ENCODE data around the gene IL9.
A peak's percentile ranks its signal among the peaks of the same experiment; 100 is the strongest.

IL9 gene

GRCh38 chr5:135891268-135891667, 4.4 kb downstream of the IL9 start:
- no peak for DNase-seq (ENCODE audit: low spot score)

- no peak for DNase-seq (ENCODE audit: low spot score)
Observed at GRCh38 chr5:135890867-135891266, 4.8 kb downstream of the IL9 start.

DNA sequence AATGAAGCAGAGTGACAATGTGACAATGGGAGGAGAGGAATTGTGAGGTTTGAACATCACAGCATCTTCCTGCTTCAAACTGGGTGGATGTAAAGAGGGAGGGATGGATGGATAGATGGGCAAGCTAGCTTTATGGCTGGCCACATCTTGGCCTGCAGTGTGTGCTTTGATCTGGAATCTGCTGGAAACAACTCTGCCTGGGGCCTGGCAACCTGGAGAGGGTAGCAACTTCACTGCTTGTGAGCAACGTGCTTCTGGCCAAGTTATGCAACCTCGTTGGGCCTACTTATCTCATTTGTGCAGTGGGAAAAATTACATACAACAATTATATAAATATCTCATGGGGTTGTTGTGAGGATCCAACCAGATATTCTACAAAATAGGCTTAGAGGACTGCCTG, 5.3 kb downstream of the IL9 start:
- no peak for DNase-seq (ENCODE audit: low spot score)

DNA sequence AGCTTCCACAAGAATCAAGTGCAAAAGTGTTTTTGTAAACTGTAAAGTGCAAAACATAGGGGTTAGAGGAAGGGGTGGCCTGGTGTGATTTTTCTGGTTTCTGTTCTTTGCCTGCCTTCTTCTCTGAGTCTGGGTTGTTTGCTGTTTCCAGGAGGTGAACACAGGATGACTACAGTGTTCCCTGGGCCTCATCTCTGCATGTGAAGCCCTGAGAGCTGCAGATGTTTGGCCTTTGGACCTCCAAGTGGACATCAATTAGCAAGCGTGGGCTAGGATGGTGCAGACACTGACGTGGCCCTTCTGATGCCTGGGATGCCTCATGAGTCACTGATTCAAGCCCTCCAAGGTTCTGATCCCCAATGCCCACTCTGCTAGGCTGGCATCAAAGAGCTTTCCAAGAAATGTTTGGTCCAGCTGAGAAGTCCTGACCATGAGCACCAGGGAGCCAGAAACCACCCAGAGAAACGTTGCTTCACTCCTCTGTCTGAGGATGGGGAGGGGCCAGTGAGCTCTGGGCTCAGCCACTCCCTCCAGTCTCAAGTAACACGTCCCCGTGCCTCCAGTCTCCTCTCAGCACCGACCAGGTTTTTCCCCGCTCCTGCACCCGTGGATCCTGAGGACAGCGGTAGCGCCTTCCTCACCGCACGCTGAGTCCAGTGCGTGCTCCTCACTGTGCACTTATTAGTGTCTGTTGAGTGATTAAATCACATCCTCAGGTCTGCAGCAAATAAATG, 7.6 kb downstream of the IL9 start:
- DNase-seq (ENCODE audit: low spot score), result peak; percentile 51

GRCh38 chr5:135887447-135887864, 8.2 kb downstream of the IL9 start:
- DNase-seq (ENCODE audit: low spot score), result peak; percentile 80

GRCh38 chr5:135886136-135886535, 9.5 kb downstream of the IL9 start:
- DNase-seq (ENCODE audit: low spot score), result no peak

GRCh38 chr5:135885031-135885430, 10.6 kb downstream of the IL9 start:
- DNase-seq (ENCODE audit: low spot score), result no peak

GRCh38 chr5:135883441-135883840, 12.2 kb downstream of the IL9 start:
- no peak for DNase-seq (ENCODE audit: low spot score)

DNA sequence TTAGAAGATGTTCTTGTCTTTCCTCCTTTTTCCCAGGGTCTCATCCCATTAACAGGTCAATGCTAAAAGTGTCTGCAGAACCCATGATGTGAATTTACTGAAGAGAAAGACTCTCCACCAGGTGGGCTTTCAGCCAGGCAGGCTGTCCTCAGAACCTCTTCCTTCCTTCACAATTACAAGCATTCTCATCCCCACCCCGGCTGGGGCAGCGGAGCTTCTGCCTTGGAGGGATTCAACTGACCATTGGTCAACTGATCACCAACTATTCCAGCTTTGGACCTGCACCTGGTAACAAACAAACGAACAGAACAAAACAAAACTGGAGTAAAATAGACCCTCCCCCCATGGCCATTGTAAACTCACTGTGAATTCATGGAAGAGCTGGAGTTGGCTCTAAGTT, 12.6 kb downstream of the IL9 start:
- DNase-seq (ENCODE audit: low spot score), result no peak

DNA sequence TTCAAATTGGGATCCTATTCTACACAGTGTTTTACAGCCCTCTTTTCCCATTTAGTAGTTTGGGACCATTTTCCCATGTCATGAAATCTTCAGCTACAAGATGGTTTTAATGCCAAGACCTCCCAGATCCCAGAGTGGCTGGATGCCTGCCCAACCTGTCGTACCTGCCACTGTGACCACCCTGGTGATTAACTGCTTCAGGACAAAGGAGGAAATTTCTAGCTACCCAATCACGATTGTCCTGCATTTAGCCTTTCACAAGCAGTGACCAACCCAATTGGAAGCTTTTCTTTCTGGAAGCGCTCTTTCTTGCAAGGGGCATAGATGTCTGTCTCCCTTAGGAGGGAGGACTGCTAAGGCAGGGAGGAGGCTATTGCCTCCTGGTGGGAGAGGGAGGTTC, 13.8 kb downstream of the IL9 start:
- no peak for DNase-seq (ENCODE audit: low spot score)

DNA sequence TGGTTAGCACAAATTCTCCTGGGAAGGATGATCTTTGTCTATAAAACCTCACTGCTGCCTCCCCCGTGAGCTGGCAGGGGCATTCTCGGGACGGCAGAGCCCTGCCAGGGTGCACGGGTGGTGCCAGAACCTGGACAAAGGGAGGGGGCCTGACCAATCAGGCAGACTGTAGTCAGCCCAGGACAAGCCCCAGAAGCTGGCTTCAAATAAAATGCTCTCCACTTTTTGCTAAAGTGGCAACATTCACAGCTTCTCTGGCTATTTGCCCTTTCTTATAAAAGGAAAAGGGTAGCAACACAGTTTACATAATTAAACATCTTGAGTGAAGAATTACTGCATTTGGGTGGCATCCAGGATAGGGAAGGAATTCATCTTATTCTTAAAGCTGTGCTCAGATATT, 14.4 kb downstream of the IL9 start:
- DNase-seq (ENCODE audit: low spot score), result no peak

- no peak for DNase-seq (ENCODE audit: low spot score)
Observed at GRCh38 chr5:135880801-135881200, 14.8 kb downstream of the IL9 start.

GRCh38 chr5:135880278-135880677, 15.4 kb downstream of the IL9 start:
- peak; percentile 19 for DNase-seq (ENCODE audit: low spot score)

DNA sequence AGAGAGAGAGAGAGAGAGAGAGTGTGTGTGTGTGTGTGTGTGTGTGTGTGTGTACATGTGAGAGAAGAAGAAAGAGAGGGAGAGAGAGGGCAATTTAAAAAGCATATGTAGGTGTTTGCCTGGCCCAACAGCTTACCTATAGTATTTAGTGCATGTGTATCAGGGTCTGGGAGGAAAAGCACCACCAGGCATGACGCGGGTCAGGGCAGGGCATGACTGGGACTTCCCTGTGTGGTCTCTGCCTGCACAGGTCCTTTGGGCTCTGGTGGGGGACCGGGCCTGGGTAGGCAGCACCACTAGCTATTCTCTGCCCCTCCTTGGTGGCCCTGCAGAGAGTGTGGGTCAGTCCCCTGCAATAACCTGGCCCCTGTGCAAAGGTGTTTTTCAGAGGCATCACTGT, 16.1 kb downstream of the IL9 start:
- DNase-seq (ENCODE audit: low spot score), result no peak

DNA sequence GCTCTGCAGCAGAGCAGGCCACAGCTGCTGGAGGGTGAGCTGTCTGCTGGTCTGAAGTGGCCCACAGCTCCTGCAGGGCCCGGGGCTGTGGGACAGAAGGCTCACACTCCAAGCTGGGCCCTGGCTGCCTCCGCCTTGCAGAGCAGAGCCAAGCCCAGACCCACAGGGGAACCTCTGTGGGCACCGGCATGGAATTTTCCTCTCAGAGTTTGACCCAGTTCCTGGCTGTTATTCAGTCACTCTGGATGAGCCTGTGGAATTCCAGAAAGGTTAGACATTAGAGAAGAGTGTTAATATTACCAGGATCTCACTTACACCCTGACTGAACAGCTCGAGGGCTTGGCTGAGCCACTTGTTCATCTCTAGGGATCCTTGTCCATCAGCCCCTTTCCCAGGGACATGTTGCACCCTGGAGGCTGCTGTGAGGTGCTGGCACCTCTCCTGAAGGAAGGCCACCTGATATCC, 17.5 kb downstream of the IL9 start:
- DNase-seq (ENCODE audit: low spot score), result peak; percentile 45

DNA sequence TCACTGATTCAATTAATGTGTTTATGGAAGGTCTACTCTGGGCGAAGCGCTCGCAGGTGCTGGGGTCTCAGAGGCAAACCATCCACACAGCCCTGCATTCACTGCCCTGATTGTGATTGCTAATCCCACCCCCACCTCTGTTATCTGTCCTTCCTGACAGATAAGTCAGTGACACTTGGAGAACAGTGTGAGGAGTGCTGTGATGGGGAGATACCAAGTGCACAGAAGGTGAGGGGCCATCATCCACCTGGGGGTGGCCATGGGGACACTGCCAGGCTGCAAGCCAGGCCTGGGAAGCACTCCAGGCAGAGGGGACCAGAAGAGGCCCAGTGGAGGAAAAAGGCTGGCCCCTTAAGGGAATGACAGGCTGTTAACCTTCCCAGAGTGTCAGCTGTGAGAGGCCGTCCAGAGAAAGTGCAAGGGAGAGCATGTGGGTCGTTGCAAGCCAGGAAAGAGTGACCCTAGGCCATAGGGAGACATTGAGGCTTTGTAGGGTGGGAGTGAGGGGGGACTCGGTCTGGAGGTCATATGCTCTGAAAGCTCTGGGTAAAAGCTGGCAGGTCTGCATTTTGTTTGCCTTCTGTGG, 18.0 kb downstream of the IL9 start:
- no peak for DNase-seq (ENCODE audit: low spot score)

DNA sequence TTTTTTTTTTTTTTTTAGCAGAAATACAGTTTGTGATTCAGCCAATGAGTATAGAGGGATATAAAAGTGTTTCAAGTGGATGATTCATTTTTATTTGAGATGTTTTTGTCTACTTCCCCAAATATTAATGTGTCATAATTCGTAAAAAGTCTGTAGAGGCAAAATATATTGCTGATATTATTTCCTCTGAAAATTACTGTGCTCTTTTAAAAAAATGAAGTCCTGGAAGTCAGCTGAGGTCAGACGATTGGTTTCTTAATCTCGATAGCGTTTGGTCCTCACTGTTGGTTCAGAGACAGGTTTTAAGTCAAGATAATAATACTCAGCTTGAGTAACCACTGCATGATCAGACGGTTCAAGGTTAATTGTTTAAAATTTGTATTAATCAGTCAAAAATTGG, 19.5 kb downstream of the IL9 start:
- no peak for DNase-seq (ENCODE audit: low spot score)

DNA sequence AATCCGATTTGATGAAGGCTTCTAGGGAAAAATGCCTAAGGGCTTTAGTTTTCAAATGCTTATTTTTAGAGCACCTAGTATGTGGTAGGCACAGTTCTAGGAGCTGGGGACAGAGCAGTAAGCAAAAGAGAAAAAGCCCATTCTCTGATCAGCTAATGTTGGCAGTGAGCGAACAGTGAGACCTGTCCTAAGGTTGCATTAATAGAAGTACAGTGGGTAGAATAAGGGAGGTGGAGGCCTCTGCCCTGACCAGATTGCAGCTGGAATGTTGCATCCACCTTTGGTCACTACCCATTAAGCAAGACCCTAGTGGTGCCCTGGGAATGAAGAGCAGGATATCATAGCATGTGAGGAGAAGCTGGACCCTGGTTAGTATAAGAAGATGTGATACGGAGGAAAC, 20.1 kb downstream of the IL9 start:
- DNase-seq (ENCODE audit: low spot score), result no peak

DNA sequence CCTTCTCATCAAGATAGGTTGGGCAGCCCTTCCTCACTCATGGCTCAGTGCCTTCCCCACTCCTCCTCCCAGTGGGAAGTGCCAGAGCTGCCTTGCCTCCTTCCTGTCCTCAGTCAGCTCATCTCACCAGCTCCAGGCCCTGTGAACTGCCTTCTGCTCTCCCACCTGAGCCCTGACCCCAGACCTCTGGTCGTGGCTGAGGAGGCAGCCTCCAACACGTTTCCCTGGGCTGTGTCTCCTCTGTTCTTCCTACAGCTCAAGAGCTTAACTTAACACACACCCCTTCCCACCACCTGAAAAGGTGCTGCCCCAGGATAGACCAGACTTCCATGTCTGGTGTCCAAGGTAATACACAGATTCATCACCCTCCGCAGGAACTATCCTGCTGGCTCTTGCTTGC, 21.2 kb downstream of the IL9 start:
- DNase-seq (ENCODE audit: low spot score), result no peak

- no peak for DNase-seq (ENCODE audit: low spot score)
Observed at GRCh38 chr5:135873831-135874230, 21.8 kb downstream of the IL9 start.

- no peak for DNase-seq (ENCODE audit: low spot score)
Observed at GRCh38 chr5:135871268-135871915, 24.2 kb downstream of the IL9 start.

DNA sequence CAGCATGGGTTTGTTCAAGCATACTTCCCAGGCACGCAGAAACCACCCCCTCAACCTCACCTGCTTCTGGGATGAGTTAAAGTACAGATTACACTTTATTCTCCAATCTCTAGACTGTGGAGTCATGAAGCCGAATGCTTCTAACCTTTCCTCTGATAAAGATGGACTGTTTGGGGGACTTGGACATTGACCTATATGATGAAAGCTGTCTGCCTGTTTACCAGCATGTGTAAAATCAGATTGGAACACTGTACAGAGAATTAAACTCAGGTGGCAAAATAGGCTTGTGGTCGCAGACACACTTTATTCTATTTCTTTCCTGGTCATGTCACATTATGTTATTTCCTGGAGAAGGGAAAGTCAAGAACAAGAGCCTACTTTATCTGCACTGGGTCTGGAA, 25.7 kb downstream of the IL9 start:
- no peak for DNase-seq (ENCODE audit: low spot score)

DNA sequence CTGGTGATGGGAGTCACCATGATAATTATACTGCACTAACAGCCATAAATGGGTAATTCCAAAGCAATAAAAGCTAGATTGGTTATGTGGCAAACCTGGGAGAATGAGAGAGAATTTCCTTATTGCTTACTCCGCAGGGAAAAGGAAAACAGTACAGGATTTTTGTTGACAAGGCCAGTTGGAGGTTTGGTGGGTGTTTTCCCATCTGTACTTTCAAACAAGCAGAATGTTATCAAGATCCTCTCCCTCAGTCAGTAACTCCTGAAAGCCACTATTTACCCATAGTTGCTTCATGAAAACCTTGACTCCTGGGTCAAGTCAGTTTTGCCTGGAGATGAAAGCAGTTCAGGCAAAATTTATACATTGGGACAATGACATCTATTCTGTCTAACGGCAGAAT, 26.4 kb downstream of the IL9 start:
- no peak for DNase-seq (ENCODE audit: low spot score)

- no peak for DNase-seq (ENCODE audit: low spot score)
Observed at GRCh38 chr5:135868681-135869080, 27.0 kb downstream of the IL9 start.

Measured in GM03348 (cell line).